Right lobe of liver (tissue), 4 donors: ENCODE results near the gene TMCO1.

Experiments
- CTCF ChIP-seq, 4 donors: fragments of 200-600 bp in 3 of 4; fragments of 450-650 bp in 1 of 4; IDR thresholded peaks; one replicate each; pipeline versions ENCODE4 v1.5.1 to v1.8.0; 2016 to 2022; ENCODE audit warnings: antibody characterized with exemption in 4 of 4, mild to moderate bottlenecking in 2 of 4
- POLR2A ChIP-seq: fragments of 450-650 bp; IDR thresholded peaks from one replicate; pipeline ENCODE4 v1.6.1; 2017; ENCODE audit warnings: antibody characterized with exemption, mild to moderate bottlenecking
- donor health status: DM: no; HTN: no; CAD: no.
- donor health status: DM: no; HTN: no; CAD: no.
- donor health status: DM: no; HTN: yes; CAD: no.

- TF ChIP-seq CTCF (IDR thresholded peaks at IDR 0.05) (no peak), POLR2A (no peak)
These were observed 26.5 kb downstream of the TMCO1 start for GRCh38 chr1:165742194-165742593.
